Hematopoietic multipotent progenitor cell treated with erythropoietin and hydrocortisone succinate and interleukin-3 and kit ligand, for 6 days (in vitro differentiated cells): ENCODE results near the gene BCOR.

Experiments
- DNase-seq: peaks from one replicate; pipeline ENCODE4 v3.0.0-alpha.2; 2015

Gene BCOR

GRCh38 chrX:40015693-40016092 lies 82.1 kb downstream of the BCOR start:
- DNase-seq: no peak

DNA sequence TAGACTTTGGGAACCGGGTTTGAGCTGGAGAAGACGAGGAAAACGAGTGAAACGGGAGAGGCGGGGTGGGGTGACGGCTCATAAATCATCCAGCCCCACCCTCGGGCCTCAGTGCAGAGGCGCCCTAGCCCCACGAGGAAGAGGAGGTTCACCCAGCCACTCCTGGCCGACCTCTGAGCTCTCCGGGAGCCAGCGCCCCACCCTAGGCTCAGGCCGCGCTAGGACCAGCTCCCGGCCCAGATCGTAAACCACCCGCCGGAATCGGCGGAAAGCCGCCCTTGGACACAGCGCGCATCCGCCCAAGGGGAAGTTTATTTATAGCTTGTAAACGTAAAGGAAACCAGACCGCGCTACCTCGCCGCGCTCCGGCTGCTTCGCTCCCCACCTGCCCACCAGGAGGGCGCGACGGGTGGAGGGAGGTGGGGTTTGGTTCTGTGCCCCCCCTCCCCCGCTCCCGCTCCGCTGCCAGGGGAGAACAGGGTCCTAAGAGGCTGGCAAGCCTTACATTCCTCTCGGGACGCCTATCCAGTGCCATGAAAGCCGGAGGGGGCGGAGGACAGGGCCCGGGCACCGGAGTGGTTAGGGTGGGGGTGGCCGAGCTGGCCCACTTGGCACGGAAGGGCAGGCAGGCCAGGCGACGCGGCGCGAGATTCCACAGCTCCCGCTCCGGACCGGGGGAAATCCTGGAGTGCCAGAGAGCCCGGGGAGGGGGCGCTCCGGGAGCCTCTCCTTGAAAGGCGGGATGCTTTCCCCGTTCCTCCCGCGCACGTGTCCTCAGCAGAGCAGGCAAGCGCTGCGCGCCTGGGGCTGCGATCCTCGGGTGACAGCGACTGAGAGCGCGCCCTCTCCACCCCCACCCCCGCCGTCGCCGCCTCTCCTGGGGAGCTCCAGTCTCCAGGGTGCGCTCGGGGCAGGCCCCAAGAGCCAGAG lies 84.2 kb downstream of the BCOR start:
- peak; percentile 59 for DNase-seq

DNA sequence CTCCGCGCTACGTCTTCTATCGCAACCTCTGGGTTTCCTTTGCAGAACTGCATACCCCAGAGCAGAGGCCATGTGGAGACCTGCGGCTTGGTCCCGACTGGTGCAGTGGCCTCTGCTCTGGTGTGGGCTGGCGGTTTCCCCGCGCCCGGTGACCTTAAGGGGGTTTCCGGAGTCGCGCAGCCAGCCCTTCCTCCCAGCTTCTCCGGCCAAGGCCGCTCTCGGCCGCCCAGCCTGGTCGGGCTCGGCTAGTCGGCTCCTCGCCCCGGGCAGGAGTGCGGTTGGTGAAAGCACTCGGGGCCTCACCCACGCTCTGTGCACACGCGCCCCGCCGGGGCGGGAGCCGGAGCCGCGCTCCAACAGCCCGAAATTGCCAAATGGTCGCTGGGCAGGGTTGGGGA lies 84.9 kb downstream of the BCOR start:
- no peak for DNase-seq

- DNase-seq: no peak
Observed at GRCh38 chrX:40012039-40012867, 85.5 kb downstream of the BCOR start.

GRCh38 chrX:40011322-40012038 lies 86.3 kb downstream of the BCOR start:
- no peak for DNase-seq

GRCh38 chrX:40010550-40011321 lies 87.0 kb downstream of the BCOR start:
- DNase-seq: peak; percentile 39

DNA sequence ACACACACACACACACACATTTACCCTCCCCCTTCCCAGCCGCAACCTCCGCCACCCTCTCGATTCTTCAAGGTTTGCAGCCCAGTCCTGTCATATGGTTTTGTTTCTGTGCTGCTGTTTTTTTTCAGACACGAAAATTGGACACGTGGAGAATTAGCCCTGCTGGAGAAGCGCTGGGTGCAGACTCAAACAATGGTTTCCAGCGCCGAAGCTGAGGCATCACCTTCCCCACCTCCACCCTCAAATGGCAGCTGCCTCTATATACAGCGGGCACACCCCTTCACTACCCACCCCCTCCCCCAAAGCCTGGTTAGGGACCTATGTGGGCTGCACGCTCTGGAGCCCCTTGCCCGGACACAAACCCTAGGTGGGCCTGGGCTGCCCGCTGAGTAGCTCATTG lies 87.9 kb downstream of the BCOR start:
- no peak for DNase-seq

DNA sequence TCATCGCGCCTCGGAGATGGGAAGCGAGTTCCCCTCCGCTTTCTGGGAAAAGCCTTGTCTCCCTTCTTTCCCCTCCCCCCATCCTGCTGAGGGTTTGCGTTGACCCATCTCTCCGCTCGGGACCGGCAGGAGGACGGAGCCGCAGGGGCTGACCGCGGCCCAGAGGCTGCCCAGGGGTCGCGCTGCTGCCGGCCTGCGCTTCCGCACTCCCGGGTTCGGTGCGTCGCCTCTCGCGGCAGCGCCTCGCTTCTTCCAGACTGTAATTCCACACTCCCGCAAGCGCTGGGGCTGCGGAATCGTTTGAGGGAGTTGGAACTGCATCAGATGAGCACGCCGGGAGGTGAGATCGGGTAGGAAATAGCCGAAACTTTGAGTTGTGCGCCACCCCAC lies 88.3 kb downstream of the BCOR start:
- no peak for DNase-seq

DNA sequence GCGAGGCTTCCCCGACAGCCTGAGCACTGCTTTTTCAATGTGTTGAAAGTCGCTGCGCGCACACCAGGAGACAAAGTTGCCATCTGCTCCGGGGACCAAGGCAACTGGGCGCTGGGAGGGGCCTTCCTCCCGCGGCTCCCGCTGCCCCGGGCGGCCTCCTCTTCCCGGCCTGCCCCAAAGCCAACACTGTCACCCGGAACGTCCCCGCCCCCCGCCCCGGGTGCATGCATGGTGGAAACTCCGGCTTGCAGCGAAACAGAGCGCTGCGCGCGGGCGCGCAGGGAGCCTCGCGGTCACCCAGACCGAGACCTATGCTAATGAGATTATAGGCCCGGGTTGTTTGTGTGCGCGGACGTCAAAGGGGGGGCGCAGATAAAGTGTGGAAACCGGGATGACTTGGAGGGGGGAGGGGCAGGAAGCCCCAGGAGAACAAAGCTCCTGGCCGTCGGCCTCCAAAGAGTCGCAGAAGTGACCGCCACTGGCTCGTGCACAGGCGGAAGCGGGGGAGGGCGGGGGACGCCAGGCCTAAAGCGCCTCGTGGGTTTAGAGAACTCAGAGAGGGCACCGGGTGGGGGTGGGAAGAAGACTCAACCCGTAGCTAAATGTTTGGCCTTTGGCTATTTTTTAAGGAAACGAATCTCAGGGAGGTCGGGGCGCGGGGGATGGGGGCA lies 88.8 kb downstream of the BCOR start:
- no peak for DNase-seq

DNA sequence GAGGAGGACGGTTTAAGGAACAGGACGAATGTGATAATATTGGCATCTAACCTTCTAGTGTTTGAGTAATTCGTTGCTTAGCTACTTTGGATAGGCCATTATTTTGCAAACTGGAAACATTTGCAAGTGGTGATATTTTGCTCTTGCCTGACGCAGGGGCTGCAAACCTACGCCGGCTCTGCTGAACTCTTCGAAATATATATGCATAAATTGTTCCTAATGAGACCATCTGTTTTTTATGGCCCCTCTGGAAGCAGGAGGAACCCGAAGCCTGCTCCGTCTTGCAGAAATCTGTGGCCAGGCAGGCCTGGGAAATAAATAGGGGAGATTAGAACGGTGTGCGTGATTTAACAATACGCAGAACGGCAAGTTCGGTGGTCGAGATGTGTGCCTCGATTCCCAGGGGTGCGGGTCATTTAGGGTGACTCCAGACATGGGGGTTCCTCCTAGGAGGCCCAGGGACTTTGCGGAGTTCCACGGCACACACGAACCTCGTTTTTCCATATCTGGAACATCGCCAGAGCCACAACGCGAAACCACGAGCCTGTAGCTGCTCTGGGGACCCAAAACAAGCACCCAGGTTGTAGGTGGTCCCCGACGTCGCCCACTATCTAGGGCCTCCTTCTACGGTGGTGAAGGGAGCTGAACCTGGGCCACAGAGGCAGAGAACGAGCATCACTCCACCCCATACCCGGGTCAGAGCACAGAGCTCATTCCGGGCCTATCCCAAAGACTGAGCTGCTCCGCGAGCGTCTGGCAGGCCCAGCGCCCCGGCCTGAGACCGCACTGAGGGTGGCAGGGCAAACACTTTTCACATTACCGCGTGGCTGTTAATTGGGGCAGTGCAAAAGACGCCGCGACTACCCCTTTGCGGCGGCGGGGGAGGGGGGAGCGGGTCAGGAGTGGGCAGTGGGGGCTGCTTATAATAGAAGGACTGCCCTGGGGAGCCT lies 89.7 kb downstream of the BCOR start:
- no peak for DNase-seq

GRCh38 chrX:40007131-40007755 lies 90.5 kb downstream of the BCOR start:
- no peak for DNase-seq

DNA sequence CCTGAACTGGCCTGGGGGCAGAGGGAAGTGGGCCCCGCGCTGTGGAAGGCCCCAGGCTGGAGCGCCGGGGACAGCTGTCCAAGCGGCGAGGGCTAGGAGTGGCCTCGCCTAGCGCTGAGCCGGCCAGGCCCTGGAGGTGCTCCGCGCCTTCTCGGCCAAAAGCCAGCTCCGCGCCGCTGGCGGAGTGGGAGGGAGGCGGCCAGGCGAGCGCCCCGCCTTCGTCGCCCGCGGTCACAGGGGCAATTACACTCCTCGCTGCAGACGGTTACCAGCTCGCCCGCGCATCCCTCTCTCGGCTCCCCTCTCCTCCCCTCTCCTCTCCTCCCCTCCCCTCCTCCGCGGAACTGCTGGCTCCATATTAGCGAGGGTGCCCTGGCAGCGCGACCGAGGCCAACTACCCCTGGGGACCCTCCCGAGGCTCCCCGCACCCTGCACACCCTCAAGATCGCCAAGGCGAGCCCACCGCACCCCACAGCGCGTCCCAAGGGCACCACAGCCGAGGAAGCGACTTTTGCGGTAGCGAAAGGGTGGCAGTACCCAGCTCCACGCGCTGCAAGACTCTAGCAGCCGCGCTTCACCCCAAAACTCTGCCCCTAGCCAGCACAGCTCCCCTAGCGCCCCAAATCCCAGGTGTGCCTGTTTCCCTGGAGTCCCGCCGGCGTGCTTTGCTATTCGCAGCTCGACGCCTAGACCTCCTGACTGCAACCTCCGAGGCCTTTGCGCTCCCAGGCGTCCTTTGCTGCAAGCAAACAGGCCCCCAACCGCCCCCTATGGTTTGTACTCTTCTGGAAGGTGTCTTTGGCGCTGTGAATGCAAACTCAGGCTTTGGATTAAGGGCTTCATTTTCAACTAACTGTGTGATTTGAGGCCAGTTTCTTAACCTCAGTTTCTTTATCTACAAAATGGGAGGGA lies 91.4 kb downstream of the BCOR start:
- peak; percentile 60 for DNase-seq

DNA sequence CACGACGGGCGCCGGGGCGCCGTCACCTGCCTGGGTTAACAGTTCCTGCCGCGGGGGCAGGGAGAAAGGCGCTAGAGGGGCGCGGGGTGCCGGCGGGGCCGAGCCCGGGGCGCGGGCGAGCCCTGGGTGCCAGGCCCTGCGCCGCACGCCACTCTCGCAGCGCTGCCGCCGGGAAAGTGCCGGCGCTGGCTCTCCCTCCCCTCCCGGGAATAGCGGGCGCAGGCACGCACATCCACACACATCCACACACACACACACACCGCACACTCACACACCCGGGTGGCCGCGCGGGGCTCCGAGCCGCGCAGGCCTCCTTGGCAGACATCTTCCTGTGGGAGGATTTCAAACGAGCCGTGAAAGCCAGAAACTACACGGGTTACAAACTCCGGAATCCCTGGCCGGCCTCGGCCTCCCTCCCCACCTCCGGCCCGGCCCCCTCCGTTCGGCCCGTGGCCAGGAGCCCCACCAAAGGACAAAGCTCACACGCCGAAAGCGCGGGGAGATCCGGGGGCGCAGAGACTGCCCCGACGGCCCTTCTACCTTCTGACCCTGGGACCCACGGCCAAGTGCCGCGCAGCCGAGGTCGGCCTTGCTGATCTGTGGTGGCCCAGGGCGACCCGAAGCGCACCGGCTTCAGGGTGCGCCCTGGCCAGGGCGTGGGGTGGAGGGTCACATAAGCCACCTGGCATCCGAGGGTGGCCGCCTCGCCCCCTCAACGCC lies 92.3 kb downstream of the BCOR start:
- DNase-seq: no peak

- no peak for DNase-seq
Observed at GRCh38 chrX:40004921-40005291, 92.9 kb downstream of the BCOR start.

- DNase-seq: no peak
Observed at GRCh38 chrX:40004246-40004535, 93.6 kb downstream of the BCOR start.

DNA sequence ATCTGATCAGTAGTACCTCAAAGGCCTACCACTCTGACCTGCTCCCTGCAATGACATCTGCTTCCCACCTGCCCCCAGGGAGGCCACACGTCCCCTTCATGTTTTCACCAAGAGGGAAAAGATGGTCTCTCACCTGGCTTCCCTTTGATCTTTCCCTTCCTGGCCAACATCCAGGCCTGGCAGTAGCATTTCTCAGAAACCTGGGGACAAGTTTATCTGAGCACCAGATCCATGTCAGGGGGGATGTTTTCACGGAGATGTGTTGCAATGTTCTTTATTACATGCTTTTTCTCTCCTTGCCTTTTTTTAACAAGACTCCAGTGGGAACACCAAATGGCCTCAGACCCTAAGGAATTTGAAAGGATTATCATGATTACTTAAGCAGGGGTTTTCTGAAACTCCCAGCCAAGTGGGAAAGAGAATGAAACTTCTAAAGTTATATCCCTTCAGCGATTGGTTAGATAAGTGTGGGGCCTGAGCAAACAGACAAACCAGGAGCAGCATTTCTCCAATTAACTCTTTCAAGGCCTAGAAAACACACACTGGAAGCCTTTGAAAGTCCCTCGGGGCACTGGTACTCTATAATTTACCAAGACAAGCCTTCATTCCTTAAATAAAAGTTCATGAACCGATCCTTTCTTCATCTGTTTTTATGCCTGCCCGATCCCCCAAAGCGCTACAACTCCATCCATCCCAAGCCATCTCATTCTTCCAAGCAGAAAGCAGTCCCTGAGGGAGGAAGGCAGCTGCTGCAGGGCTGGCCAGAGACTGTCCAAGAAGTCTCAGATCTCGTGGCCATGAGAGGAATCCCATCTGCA lies 94.1 kb downstream of the BCOR start:
- no peak for DNase-seq

DNA sequence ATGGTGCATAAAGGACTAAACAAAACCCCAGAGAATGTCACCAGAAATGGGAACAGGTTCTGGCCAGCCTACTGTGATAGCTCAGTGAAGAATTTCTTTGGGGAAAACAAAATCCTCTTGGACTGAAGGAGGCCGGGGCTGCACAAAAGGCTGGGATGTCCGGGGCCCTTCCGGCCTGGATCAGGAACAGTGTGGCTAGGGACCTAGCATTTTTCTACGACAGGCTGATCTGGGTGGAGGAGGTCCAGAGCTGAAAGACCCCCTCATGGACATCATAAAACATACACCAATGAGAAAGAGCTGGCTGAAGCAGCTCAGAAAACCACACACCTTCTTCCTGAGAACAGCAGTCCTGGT lies 94.7 kb downstream of the BCOR start:
- no peak for DNase-seq
